ACHN (cell line): ENCODE results near the gene ROR2.

ENCODE experiments used
- DNase-seq: peaks from one replicate; pipeline ENCODE4 v3.0.0-alpha.2; 2015
- in situ Hi-C: cut with HindIII; loops from 2 replicates; pipeline ENCODE4 v1.10.0; 2017; ENCODE audit warnings: low sequenced_read_pairs, low pct_ligation_motif_present, low pct_unique_long_range_greater_than_20kb

The ROR2 gene

DNA sequence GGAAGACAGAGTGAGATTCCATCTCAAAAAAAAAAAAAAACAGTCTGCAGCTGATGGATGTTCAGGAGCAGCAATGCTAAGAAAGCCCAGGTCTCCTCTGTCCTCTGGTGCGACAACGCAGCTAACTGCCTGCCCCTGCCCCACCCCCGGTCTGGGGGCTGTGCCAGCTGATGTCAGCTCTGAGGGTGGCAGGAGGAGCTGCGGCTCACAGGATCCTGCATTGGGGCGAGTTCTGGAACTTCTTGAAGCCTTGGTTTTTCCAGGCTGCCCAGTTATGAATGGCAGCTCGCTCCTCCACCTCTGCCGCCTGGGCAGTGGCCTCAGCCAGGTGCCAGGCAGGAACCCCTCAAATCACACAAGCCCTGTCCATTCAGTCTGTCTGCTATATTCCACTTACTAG, 113.5 kb downstream of the ROR2 start:
- in situ Hi-C loops: no loop called here
- no peak for DNase-seq

DNA sequence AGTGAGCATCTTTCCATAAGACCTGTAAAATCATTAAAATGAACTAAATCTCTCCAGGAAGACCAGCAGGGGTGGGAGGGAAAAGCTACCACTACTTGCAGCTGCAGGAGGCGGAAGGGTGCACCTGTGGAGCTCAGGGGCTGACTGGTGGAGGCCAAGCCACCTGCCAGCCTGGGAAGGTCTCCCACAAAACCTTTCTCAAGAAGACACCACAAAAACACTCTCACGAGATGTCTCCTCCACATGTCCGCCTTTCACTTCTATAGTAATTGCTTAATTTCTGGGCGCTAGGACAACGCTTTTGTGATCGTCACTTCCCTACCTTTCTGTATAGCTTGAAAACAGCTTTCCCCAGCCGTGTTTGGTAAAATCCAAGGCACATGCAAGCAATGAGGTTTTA, 114.4 kb downstream of the ROR2 start:
- DNase-seq: no peak
- in situ Hi-C loops: no loop called here

DNA sequence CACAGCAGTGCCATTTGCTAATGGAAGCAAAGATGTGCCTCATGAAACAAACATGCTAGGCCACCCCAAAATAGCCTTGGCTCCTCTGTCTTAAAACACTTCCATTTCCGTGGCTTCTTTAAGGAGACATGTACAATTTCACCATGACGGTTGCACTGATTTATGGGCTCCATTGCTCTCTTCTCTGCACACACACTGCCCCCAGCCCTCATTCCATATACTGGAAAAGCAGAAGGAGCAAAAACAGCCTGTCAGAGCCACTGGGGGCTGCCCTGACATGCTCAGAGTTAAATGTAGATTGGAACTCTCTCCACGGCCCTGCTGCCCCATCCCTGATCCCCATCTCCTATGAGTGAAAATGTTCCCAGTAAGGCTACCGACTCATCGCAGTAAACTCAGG, 114.8 kb downstream of the ROR2 start:
- in situ Hi-C loops: no loop called here
- no peak for DNase-seq

DNA sequence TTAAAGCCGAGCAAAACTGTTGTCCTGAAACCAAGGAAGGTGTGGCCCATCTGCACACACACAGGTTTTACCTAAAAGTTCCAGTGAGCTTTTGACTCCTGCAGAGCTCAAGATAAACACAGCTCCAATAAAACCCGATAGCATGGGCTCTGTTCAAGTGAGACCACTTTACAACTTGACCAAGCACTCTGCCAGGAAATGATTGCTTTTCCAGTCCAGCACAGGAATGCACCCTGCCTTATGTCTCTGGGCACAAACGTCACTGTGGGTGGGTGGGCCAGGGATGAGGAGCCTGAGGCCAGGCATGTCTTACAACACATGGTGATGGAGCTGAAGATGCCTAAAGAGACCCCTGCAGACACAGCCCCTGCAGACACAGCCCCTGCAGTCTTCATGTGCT, 115.3 kb downstream of the ROR2 start:
- in situ Hi-C loops: no loop called here
- no peak for DNase-seq

DNA sequence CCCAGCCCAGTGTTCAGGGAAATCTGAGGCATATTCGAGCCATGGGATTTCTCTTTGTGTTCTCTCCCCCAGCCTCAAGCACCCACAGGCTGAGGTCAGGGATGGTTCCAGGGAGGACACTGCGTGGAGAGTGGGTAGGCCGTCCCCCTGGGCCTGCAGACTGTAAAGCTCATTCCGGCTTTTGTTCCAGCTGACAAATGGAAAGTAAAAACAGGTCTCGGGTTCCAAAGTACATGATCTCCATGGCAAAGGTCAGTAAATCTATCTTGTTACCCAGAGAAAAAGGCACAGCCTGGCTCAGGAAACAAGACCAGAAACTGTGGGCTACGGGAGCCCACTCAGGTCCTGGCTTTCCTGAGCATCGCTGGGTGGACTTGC, 116.2 kb downstream of the ROR2 start:
- in situ Hi-C loops: no loop called here
- DNase-seq: no peak

DNA sequence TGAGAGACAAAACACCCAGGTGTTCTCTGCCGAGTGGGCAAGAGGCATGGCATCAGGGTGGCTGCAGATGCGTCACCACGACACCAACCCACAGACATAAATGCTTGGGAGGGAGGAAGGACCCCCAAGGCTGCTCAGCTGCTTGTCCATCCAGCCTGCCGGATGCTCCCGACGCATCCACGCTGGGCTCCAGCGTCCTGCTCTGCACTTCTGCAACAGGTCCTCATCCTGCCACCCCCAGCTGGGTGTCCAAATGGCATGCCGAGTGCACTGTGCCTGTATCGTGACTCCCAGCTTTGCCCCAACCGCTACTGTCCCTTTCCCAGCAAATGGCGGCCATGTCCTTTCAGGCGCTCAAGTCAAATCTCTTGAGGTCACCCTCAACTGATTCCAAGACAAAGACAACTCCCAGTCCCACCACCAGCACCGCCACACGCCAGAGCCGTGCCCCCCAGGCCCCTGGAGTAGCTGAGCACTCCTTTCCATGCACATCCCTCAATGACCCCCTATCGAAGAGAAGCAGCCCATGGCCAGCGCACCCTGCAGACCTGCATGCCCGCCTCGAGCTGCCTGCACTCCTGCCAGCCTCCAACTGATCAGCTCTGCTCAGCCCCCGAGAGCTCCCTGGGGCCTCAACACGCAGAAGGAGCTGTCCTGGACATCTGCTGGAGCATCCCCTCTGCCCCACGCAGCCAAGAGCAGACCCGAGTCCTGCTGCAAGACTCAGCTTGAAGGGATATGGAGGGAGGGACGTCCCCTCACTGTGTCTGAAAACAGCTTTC, 116.7 kb downstream of the ROR2 start:
- in situ Hi-C loops: no loop called here

DNA sequence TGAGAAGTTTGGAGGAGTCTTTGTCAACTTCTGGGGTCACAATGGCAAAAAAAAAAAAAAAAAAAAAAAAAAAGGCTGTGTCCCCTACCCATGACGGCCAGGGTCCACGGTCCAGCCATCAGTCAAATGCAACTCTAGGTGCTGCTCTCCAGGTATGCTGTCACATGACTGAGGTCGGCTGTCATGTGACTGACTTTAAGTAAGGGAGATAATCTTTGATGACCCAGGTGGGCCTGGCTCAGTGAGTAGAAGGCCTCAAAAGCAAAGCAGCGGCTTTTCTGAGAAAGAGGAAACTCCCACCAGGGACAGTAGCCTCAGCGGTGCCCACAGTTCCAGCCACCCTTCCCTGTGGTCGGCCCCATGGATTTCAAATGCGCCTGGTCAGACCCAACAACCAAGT, 117.7 kb downstream of the ROR2 start:
- in situ Hi-C loops: no loop called here

More for the DNA sequence above, 116.7 kb downstream of the ROR2 start:
- no peak for DNase-seq

DNA sequence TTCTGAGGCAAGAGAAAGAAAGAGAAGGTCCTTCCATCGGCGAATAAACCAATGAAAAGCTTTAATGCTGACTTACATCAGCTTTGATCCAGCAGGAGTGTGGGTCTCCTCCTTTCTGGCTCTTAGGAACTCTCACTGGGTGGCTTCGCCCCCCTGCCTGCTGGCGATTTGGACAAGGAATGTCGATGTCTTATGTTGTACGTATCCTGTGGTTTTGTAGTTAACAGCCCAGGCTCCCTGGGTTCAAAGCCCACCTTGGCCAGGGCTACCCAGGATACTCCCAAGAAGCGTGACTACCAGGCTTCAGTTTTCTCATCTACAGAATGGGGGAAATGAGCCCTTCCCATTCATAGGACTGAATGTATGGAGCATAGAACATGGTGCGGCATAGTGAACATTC, 124.2 kb downstream of the ROR2 start:
- DNase-seq: no peak
- in situ Hi-C loops: no loop called here

More for the DNA sequence above, 117.7 kb downstream of the ROR2 start:
- DNase-seq: no peak

DNA sequence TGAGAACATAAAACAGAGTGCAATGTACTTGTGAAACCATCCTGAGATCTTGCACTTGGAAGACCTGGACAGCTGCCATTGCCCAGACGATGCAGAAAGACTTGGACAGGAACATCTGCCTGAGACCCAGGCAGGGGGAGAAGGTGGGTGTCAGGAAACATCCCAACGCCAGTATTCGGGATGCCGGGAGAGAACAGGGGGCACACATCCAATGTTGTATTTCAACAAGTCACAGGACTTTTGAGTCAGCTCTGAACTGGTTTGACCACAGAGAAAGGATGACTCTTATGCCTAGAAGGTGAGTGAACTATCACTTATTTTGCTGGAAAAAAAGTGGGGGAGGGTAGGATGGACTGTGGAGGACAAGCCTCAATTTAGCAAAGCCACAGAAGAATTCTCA, 124.6 kb downstream of the ROR2 start:
- in situ Hi-C loops: no loop called here

DNA sequence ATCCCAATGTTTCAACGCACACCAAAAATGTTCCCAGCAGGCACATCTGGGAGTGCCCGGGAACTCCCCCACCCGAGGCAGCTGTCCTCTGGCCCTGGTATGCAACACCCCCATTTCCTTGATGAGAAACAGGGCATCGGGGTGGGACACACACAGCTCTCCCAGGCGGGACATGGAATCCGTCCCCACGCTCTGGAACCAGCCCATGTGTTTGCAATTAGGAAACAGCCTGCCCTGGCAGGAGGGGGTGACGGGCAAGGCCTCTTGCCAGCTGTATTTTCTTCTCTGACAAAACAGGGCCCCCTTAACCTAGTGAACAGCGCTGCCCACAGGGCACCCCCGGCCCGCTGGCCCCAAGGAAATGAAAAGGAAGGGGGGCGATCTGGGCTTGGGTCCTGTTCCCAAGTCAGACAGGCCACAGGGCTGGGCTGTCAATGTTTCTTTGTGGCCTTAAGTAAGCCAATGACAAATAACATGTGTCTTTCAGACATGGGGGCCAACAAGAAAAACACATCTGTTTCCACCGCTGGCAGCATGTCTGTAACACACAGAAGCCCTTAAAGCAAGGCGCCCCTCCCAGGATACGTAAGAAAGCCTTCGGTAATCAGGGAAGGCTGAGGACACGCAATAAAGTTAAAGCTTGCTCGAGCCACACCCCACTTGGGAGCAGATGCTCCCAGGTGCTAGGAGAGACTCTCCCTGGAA, 125.3 kb downstream of the ROR2 start:
- in situ Hi-C loops: no loop called here
- DNase-seq: no peak

More for the DNA sequence above, 124.6 kb downstream of the ROR2 start:
- DNase-seq: no peak

DNA sequence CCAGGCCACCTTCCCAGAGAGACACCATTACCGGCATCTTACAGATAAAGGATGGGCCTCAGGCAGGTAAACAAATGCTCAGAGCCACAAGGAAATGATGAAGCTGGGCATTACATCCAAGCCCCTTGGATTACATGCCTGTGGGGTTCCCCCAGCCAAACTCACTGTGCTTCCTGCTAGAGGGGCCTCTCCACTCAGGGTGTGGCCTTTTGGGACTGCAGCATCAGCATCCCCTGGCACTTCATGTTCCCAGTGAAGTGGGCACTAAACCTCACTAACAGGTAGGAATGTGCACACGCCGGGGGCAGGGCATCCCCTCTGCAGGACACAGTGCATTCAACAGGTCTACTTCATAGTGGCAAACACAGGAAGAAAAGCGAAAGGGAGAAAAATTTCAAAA, 125.9 kb downstream of the ROR2 start:
- no peak for DNase-seq
- in situ Hi-C loops: no loop called here

DNA sequence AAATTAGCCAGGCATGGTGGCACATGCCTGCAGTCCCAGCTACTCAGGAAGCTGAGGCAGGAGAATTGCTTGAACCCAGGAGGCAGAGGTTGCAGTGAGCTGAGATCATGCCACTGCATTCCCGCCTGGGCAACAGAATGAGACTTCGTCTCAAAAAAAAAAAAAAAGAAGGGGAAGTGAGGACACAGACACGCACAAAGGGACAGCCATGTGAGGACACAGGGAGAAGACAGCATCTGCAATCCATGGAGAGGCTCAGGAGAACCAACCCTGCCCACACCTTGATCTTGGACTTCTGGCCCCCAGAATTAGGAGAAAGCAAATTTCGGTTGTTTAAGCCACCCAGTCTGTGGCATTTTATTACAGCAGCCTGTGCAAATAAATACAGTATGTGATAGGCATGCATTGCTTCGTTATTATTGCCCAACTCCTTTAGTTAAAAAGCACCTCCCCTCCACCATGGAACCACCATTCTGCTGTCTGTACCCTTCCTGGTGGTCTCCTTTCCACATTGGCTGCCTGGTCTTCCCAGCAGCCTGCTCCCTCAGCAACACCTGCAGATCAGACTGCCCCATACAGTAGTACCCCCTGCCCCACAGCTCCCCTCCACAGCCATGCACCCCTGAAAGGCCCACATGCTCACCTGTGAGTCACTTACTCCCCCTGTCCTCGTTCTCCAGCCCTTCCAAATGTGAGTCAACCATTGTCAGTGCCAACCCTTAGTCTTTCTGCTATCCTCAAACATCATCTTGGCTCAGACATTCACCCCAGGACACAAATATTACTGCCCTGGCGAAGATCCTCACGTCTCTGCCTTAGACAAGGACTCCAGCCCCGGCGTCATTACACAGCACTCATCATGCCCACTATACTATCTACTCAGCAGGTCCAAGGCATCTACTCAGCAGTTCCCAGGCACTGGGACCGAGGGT, 128.8 kb downstream of the ROR2 start:
- DNase-seq: no peak
- in situ Hi-C loops: no loop called here

DNA sequence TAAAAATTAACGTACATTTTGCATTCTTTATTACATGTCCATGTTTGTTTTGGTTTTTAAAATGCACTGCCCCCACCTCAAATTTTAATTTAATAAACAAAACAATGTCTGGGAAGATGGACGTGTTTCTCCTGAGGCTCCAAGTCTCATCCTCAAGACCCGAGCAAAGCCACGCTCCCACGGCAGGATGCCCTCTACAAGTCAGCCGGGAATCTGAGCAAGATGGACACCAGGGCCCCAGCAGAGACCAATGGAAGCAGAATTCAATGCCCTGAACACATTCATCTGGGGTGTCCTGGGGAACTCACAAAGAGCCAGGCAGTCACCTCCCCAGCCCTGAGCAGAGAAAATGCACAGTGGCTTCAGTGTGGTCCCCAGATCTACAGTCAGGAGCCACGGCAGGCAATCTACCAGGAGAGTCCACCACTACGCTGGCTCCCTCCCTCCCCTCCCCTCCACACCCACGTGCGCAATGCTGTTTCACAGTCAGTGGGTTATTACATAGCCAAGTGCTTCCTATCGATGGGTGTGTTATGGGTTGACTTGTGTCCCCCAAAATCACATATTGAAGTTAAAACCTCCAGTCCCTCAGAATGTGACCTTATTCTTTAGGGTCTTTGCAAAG, 129.8 kb downstream of the ROR2 start:
- no peak for DNase-seq
- in situ Hi-C loops: no loop called here

DNA sequence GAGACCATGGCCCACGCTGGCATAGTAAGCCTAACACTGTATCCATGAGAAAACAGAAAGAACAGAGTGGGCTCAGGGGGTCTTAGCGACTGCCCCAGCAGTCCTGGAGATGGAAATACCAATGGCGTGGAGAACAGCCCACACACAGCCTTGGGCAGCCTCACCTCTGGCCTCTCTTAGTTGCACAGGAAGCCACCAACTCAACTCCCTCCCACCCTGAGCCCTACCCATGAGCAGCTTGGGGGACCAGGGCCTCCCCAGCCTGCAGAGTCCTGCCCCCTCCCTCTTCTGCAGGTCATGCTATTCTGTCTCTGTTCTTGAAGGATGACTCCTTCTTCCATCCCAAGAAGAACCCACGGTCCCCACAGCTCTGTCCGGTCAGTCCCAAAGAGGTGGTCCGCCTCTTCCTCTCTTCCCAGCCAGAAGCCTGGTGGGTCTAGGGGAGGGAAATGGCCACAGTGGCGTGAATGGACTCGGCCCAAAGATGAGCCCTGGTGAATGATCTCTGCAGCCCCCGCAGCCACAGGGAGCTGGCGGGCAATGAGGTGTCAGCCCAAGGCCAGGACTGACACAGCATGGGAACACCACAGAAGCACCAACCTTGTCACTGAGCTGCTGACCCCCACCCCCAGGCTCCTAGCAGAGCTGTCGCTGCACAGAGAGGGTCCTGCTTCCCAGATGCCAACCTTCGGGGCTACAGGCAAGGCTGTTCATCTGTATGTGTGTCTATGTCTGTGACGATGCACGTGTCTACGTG, 131.2 kb downstream of the ROR2 start:
- in situ Hi-C loops: no loop called here
- DNase-seq: no peak

DNA sequence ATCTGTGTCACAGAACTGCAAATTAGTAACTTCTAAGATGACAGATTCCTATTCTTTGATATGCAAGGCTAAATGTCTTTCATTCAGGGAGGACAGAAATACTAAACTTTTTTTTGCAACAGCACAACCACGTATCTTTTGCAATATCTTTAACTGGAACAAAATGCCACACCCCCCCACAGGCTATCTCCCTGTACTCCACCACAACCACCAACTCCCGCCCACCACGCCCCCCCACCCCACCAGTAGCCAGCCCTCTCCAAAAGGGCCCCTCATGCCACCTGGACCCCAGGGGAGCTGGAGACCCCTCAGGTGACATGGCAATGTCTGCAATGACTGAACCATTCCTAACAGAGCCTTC, 131.8 kb downstream of the ROR2 start:
- DNase-seq: no peak
- in situ Hi-C loops: no loop called here

DNA sequence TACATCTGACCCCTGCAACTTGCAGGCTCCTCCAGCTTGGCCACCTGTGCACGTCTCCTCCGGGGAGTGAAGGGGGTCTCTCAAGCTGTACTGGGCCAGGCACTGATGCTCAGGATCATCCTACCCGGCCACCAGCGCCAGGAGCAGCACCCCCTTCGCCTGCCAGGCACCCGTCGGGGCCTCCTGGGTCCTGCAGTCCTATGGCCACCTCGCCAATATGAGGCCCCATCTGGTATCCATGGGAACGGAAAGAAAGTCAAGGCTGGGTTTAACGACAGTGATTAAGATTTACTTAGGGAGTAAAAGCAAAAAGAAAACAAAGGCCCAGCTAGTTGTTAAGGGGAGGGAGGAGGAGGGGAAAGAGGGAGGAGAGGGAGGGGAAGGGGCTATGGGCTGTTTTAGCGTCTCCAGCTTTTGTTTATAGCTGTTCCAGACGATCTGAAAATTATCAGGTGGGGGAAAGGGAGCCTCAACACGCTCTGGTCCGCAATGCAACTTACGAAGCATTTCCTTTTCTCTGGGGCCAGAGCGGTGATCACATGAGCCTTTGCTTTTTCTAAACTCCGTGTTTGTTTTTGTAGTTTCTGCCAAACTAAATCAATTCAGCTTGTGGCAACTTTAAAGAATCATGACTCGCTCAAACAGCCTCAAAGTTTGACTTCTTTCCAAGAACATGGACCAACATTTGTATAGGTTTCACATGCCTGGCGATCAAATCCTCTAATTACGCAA, 132.4 kb downstream of the ROR2 start:
- DNase-seq: no peak
- in situ Hi-C loops: no loop called here

DNA sequence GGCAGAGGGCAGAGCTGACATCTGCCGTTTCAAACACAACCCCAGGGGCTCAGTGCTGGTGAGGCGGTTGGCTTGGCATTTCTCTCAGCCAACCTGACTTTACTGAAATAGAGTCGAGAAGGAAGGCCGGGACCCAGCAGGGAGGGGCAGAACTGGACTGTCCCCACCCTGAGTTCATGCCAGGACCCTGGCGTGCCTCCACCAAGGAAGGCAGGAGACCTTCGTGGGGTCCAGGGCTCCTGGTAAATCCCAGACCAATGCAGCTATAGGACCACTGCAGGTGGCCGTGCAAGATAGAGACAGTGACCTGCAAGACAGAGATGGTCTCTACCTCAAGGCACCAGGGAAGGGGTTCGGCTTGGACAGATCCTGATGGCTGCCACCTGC, 132.9 kb downstream of the ROR2 start:
- in situ Hi-C loops: no loop called here
- DNase-seq: no peak

DNA sequence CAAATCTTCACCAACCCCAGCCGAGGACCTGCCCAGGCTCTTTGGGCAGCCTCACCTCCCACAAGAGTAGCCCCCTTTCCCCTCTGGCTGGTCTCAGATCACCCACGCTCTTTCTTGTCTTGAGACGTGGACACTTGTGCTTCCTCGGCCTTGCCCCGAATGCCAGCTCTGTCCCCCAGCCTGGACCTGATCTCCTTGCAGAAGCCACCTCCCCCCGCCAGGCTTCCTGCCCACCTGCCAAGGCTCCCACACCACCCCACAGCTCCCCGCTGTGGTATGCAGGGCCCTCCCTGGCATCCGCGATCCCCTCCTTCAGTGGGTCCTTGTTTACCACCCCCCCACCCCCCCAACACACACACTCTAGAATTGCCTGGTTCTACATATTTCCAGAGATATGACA, 133.7 kb downstream of the ROR2 start:
- no peak for DNase-seq
- in situ Hi-C loops: no loop called here
